MM.1S (cell line): Measurements from ENCODE around the gene ADCK2.

ENCODE experiments used
- CTCF ChIP-seq: fragments of 300-600 bp; sonication (generic); IDR thresholded peaks from 2 replicates; pipeline ENCODE4 v1.5.1; 2016; ENCODE audit warnings: antibody characterized with exemption, low read length, mixed read lengths
- EZH2 ChIP-seq: fragments of 300-600 bp; sonication (generic); optimal IDR thresholded peaks from 2 replicates; pipeline ENCODE3; 2017; ENCODE audit warnings: low read depth, mild to moderate bottlenecking, antibody characterized with exemption, low read length, mixed read lengths
- EZH2phosphoT487 ChIP-seq: fragments of 300-600 bp; sonication (generic); IDR thresholded peaks from 2 replicates; pipeline ENCODE4 v1.6.1; 2018; ENCODE audit warnings: antibody characterized with exemption, low read length

- TF ChIP-seq CTCF (0 out of 2 replicates have a peak, but pooled peaks have one; percentile 1), EZH2 (no peak), EZH2phosphoT487 (no peak)
Measured at GRCh38 chr7:140697447-140698143, 24.9 kb downstream of the ADCK2 start.
